Measurements from ENCODE around the gene LRRC28. TPM values are rescaled to one million over a fixed set of nuclear protein-coding genes. Genes with fewer than 3 reads are reported as not detected.
"Not testable (repeated sequence)": the region's sequence is repeated elsewhere in the genome, so short reads cannot be mapped to it uniquely, and the experiment has no call there.

LRRC28 gene
- total RNA-seq, 1 experiment from 2014 or later, result 28.4 TPM

DNA sequence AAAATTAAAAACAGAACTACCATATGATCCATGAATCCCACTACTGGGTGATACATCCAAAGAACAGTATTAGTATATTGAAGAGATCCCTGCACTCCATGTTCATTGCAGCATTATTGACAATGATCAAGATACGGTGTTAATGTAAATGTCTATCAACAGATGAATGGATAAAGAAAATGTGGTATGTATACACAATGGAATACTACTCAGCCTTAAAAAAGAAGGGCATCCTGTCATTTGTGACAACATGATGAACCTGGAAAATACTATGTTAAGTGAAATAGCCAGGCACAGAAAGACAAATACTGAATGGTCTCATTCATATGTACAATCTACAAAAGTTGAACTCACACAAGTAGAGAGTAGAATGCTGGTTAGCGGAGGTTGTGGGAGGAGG lies 18.5 kb upstream of the LRRC28 start:
- Histone ChIP-seq H3K36me3 (ENCODE audit: insufficient read depth, low read length, poor library complexity, severe bottlenecking) (no peaks in the 10 kb centered on the region), H3K9me3 (ENCODE audit: low read depth, low read length, poor library complexity, severe bottlenecking) (no peaks in the 10 kb centered on the region), H3K4me3 (ENCODE audit: low read depth, low read length, poor library complexity, severe bottlenecking) (no peak overlapping the region), H3K4me1 (ENCODE audit: insufficient read depth, low read length, poor library complexity, severe bottlenecking) (no peaks in the 10 kb centered on the region), H3K27ac (ENCODE audit: low read depth, low read length, poor library complexity, severe bottlenecking) (no peak overlapping the region), H3K27me3 (replicated peaks; ENCODE audit: insufficient read depth, low read depth, low read length, poor library complexity) (no peaks in the 10 kb centered on the region)
- DNase-seq (ENCODE audit: low spot score), result no peak
- no TSS peak for BruUV-seq (replicated peaks)
- intact Hi-C loops (cut with micrococcal nuclease; ENCODE audit: unreplicated experiment), result no loop called here
- ChIA-PET CTCF (no interaction called here), POLR2A (ENCODE audit: low non-redundant PET) (no interaction called here)
- no peak for TF ChIP-seq EZH2 (IDR thresholded peaks at IDR 0.05; ENCODE audit: borderline replicate concordance, low read depth, low read length, poor library complexity, severe bottlenecking)
- TF ChIP-seq, protein P1, sequence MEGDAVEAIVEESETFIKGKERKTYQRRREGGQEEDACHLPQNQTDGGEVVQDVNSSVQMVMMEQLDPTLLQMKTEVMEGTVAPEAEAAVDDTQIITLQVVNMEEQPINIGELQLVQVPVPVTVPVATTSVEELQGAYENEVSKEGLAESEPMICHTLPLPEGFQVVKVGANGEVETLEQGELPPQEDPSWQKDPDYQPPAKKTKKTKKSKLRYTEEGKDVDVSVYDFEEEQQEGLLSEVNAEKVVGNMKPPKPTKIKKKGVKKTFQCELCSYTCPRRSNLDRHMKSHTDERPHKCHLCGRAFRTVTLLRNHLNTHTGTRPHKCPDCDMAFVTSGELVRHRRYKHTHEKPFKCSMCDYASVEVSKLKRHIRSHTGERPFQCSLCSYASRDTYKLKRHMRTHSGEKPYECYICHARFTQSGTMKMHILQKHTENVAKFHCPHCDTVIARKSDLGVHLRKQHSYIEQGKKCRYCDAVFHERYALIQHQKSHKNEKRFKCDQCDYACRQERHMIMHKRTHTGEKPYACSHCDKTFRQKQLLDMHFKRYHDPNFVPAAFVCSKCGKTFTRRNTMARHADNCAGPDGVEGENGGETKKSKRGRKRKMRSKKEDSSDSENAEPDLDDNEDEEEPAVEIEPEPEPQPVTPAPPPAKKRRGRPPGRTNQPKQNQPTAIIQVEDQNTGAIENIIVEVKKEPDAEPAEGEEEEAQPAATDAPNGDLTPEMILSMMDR (conservative IDR thresholded peaks at IDR 0.05; ENCODE audit: low read depth, low read length), result no peak

DNA sequence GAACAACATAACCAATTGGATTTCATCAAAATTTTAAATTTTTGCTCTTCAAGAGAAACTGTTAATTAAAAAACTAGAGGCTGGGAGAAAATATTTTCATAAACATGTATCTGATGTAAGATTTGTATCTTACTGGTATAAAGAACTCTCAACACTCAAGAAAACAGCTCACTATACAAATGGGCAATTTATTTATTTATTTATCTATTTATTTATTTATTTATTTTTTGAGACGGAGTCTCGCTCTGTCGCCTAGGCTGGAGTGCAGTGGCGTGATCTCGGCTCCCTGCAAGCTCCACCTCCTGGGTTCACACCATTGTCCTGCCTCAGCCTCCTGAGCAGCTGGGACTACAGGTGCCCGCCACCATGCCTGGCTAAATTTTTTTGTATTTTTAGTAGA lies 17.1 kb upstream of the LRRC28 start:
- H3K4me3 ChIP-seq (ENCODE audit: low read depth, low read length, poor library complexity, severe bottlenecking); H3K27ac ChIP-seq (ENCODE audit: low read depth, low read length, poor library complexity, severe bottlenecking); BruUV-seq (replicated peaks); POLR2A ChIA-PET (ENCODE audit: low non-redundant PET); H3K36me3 ChIP-seq (ENCODE audit: insufficient read depth, low read length, poor library complexity, severe bottlenecking); H3K4me1 ChIP-seq (ENCODE audit: insufficient read depth, low read length, poor library complexity, severe bottlenecking); H3K9me3 ChIP-seq (ENCODE audit: low read depth, low read length, poor library complexity, severe bottlenecking); CTCF ChIA-PET; DNase-seq (ENCODE audit: low spot score); H3K27me3 ChIP-seq (replicated peaks; ENCODE audit: insufficient read depth, low read depth, low read length, poor library complexity); intact Hi-C loops (cut with micrococcal nuclease; ENCODE audit: unreplicated experiment): not testable (repeated sequence)

DNA sequence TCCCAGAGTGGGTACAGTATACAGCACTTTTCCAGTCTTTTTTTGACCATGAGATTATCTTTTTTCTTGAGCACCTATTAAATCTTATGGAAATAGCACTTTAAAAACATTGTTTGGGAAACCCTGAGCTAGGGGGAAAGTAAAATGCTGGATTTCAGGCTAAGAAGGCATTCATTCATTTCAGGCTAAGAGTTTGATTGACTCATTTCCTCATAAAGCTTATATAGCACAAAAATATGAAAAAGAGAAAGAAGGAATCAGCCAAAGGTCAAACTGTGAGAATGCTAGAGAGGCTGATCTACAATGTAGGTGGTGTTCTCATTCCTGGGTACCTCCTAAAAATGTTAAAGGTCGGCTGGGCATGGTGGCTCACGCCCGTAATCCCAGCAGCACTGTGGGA lies 12.4 kb upstream of the LRRC28 start:
- Histone ChIP-seq H3K9me3 (ENCODE audit: low read depth, low read length, poor library complexity, severe bottlenecking) (no peaks in the 10 kb centered on the region), H3K4me3 (ENCODE audit: low read depth, low read length, poor library complexity, severe bottlenecking) (no peak overlapping the region), H3K4me1 (ENCODE audit: insufficient read depth, low read length, poor library complexity, severe bottlenecking) (no peaks in the 10 kb centered on the region), H3K27me3 (replicated peaks; ENCODE audit: insufficient read depth, low read depth, low read length, poor library complexity) (no peaks in the 10 kb centered on the region), H3K36me3 (ENCODE audit: insufficient read depth, low read length, poor library complexity, severe bottlenecking) (no peaks in the 10 kb centered on the region), H3K27ac (ENCODE audit: low read depth, low read length, poor library complexity, severe bottlenecking) (no peak overlapping the region)
- TF ChIP-seq, protein P1 (conservative IDR thresholded peaks at IDR 0.05; ENCODE audit: low read depth, low read length), result no peak
- no peak for TF ChIP-seq EZH2 (IDR thresholded peaks at IDR 0.05; ENCODE audit: borderline replicate concordance, low read depth, low read length, poor library complexity, severe bottlenecking)
- DNase-seq (ENCODE audit: low spot score), result no peak
- POLR2A ChIA-PET (ENCODE audit: low non-redundant PET), result no interaction called here
- CTCF ChIA-PET, result no interaction called here
- intact Hi-C loops (cut with micrococcal nuclease; ENCODE audit: unreplicated experiment), result no loop called here
- no TSS peak for BruUV-seq (replicated peaks)

DNA sequence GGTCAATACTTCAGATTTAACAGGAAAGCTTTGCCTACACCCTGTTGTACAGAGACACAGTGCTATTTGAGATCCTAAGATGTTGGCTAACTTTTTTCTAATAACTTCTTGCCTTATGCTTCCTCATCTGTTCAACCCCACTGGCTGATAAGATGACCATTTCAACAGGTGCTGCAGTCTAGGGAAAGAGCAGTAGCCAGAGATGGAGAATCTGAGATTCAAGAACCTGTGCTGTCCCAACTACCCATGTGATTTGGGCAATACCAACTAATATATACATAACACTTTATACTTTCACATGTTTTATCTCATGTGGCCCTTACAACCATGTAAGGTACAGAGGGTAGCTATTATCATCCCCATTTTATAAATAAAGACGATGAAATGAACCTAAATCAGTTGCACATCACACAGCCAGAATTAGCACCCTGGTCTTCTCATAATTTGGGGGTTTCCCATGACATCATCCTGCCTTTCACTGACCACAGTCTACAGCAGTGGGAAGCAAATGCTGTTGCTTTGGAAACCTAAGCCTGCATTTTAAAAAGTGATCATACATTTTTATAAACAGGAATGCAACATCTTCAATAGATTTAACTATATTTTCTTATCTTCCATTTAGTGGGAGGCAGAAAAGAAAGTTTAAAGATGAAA lies 11.6 kb upstream of the LRRC28 start:
- intact Hi-C loops (cut with micrococcal nuclease; ENCODE audit: unreplicated experiment), result no loop called here
- DNase-seq (ENCODE audit: low spot score), result no peak
- peaks cover 4% of the 10 kb centered on the region for H3K36me3 ChIP-seq (ENCODE audit: insufficient read depth, low read length, poor library complexity, severe bottlenecking)
- H3K27me3 ChIP-seq (replicated peaks; ENCODE audit: insufficient read depth, low read depth, low read length, poor library complexity), result no peaks in the 10 kb centered on the region
- H3K27ac ChIP-seq (ENCODE audit: low read depth, low read length, poor library complexity, severe bottlenecking), result no peak overlapping the region
- ChIA-PET POLR2A (ENCODE audit: low non-redundant PET) (no interaction called here), CTCF (no interaction called here)
- no peaks in the 10 kb centered on the region for H3K4me1 ChIP-seq (ENCODE audit: insufficient read depth, low read length, poor library complexity, severe bottlenecking)
- no TSS peak for BruUV-seq (replicated peaks)
- no peak overlapping the region for H3K4me3 ChIP-seq (ENCODE audit: low read depth, low read length, poor library complexity, severe bottlenecking)
- TF ChIP-seq, protein P1 (conservative IDR thresholded peaks at IDR 0.05; ENCODE audit: low read depth, low read length), result no peak
- no peak for TF ChIP-seq EZH2 (IDR thresholded peaks at IDR 0.05; ENCODE audit: borderline replicate concordance, low read depth, low read length, poor library complexity, severe bottlenecking)
- H3K9me3 ChIP-seq (ENCODE audit: low read depth, low read length, poor library complexity, severe bottlenecking), result no peaks in the 10 kb centered on the region
